Esophagus squamous epithelium (tissue), 4 donors: ENCODE measurements around the gene PALD1.

ENCODE experiments used
- POLR2A ChIP-seq, 4 donors: fragments of 450-650 bp; IDR thresholded peaks; one replicate each; pipeline ENCODE4 v1.6.1; 2017; ENCODE audit warnings: antibody characterized with exemption in 4 of 4, mild to moderate bottlenecking in 4 of 4, moderate library complexity in 3 of 4
- TF ChIP-seq, protein P1 (sequence below), 6 experiments: fragments of 450-650 bp in 4 of 6; fragments of 200-600 bp in 2 of 6; sonication (generic) in 2 of 6; IDR thresholded peaks; one replicate each; pipeline ENCODE4 v1.5.1; 2016 to 2019; ENCODE audit warnings: antibody characterized with exemption in 6 of 6, mild to moderate bottlenecking in 4 of 6, moderate library complexity in 4 of 6

GRCh38 chr10:70491614-70492013 is 13.0 kb downstream of the PALD1 start:
- TF ChIP-seq, protein P1, sequence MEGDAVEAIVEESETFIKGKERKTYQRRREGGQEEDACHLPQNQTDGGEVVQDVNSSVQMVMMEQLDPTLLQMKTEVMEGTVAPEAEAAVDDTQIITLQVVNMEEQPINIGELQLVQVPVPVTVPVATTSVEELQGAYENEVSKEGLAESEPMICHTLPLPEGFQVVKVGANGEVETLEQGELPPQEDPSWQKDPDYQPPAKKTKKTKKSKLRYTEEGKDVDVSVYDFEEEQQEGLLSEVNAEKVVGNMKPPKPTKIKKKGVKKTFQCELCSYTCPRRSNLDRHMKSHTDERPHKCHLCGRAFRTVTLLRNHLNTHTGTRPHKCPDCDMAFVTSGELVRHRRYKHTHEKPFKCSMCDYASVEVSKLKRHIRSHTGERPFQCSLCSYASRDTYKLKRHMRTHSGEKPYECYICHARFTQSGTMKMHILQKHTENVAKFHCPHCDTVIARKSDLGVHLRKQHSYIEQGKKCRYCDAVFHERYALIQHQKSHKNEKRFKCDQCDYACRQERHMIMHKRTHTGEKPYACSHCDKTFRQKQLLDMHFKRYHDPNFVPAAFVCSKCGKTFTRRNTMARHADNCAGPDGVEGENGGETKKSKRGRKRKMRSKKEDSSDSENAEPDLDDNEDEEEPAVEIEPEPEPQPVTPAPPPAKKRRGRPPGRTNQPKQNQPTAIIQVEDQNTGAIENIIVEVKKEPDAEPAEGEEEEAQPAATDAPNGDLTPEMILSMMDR (IDR thresholded peaks at IDR 0.05): no peak
- TF ChIP-seq POLR2A (IDR thresholded peaks at IDR 0.05): no peak
